Keratinocyte (primary cell): ENCODE results near the gene SIM2.

Experiments
- EZH2 ChIP-seq: IDR thresholded peaks from one replicate; pipeline ENCODE4 v1.6.1; 2012; ENCODE audit warnings: inconsistent platforms, mild to moderate bottlenecking, low read length, moderate library complexity
- TF ChIP-seq, protein P1 (sequence below), 3 experiments: IDR thresholded peaks in 1 of 3; conservative IDR thresholded peaks in 1 of 3; optimal IDR thresholded peaks in 1 of 3; 2 replicates in 2 of 3; 3 replicates in 1 of 3; pipeline versions ENCODE3 to v1.5.1; 2011; ENCODE audit warnings: low read length in 3 of 3, mild to moderate bottlenecking in 3 of 3, moderate library complexity in 2 of 3, control low read depth in 1 of 3, inconsistent platforms in 1 of 3; ENCODE audit not compliant: insufficient read depth in 2 of 3; ENCODE audit errors: extremely low read depth in 1 of 3

DNA sequence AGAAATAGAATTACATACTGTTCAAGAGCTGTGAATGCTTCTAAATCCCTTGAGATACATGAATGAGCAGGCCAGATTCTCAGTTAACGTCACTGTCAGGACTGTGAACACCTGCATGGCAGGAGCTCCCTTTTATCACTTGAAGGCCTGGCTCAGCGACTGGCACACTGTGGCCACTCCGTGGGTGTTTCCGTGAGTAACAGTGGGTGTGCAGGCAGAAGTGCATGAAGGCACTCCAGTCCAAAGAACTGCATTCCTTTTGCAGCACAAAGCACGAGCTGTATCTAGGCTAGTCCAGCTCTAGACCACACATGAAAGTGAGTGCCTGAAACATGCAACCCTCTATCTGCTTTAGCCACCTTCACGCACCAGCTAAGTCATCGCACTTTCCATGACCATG lies 9.6 kb upstream of the SIM2 start:
- TF ChIP-seq, protein P1, sequence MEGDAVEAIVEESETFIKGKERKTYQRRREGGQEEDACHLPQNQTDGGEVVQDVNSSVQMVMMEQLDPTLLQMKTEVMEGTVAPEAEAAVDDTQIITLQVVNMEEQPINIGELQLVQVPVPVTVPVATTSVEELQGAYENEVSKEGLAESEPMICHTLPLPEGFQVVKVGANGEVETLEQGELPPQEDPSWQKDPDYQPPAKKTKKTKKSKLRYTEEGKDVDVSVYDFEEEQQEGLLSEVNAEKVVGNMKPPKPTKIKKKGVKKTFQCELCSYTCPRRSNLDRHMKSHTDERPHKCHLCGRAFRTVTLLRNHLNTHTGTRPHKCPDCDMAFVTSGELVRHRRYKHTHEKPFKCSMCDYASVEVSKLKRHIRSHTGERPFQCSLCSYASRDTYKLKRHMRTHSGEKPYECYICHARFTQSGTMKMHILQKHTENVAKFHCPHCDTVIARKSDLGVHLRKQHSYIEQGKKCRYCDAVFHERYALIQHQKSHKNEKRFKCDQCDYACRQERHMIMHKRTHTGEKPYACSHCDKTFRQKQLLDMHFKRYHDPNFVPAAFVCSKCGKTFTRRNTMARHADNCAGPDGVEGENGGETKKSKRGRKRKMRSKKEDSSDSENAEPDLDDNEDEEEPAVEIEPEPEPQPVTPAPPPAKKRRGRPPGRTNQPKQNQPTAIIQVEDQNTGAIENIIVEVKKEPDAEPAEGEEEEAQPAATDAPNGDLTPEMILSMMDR (optimal IDR thresholded peaks at IDR 0.05 in 1 of 3, IDR thresholded peaks at IDR 0.05 in 1 of 3, conservative IDR thresholded peaks at IDR 0.05 in 1 of 3; ENCODE audit: extremely low read depth in 1 of 3, insufficient read depth in 2 of 3, low read length in 3 of 3), result no peak
- no peak for TF ChIP-seq EZH2
